Endothelial cell of umbilical vein (primary cell): ENCODE results near the gene FGF22. TPM values are rescaled to one million over a fixed set of nuclear protein-coding genes. Genes with fewer than 3 reads are reported as not detected.
"Not testable (repeated sequence)": the region's sequence is repeated elsewhere in the genome, so short reads cannot be mapped to it uniquely, and the experiment has no call there.

Experiments used
- BruUV-seq: library from RNA; stranded (reverse); fragments of 400-500 nt; replicated peaks from 2 replicates; lab custom pipeline; 2021; lab: Mats Ljungman, UMichigan
- CTCF ChIA-PET: fragments of 300-600, 350-600 bp; sonication (Branson Sonifier 250); formaldehyde crosslinking; loops from one replicate; lab custom pipeline; 2021; ENCODE audit warnings: antibody characterized with exemption, inconsistent platforms; lab: Charles Lee
- POLR2A ChIA-PET: fragments of 300-600, 350-600 bp; sonication (Branson Sonifier 250); formaldehyde crosslinking; loops from one replicate; lab custom pipeline; 2021; ENCODE audit warnings: antibody characterized with exemption, inconsistent platforms; lab: Charles Lee
- DNase-seq: peaks from one replicate; pipeline ENCODE4 v3.0.0-alpha.2; 2011; ENCODE audit warnings: low read depth, low spot score
- FAIRE-seq: peaks from 2 replicates; lab custom pipeline; 2011; peaks lifted over from hg19 to GRCh38; lab: Jason Lieb, UNC
- H2AFZ ChIP-seq: 2 replicates; pipeline ENCODE4 v1.6.0; 2012; ENCODE audit warnings: low read depth, low read length, control low read depth, inconsistent platforms
- H3K27ac ChIP-seq: 2 replicates; pipeline ENCODE4 v1.5.1; 2011; ENCODE audit warnings: low read depth, mild to moderate bottlenecking, control low read depth, low read length, moderate library complexity; ENCODE audit not compliant: insufficient read depth
- H3K27me3 ChIP-seq, 2 experiments: 2 replicates each; pipeline versions ENCODE4 v1.6.0 to v1.6.1; 2011; ENCODE audit warnings: low read length in 2 of 2, mixed read lengths in 1 of 2; ENCODE audit not compliant: control insufficient read depth in 2 of 2, insufficient read depth in 2 of 2
- H3K36me3 ChIP-seq, 2 experiments: 2 replicates in 1 of 2; 3 replicates in 1 of 2; pipeline ENCODE4 v1.5.1; 2011; ENCODE audit warnings: low read length in 2 of 2, mild to moderate bottlenecking in 1 of 2, moderate library complexity in 1 of 2; ENCODE audit not compliant: control insufficient read depth in 2 of 2, insufficient read depth in 2 of 2; ENCODE audit errors: extremely low read depth in 1 of 2
- H3K4me1 ChIP-seq: 3 replicates; pipeline ENCODE4 v1.5.1; 2011; ENCODE audit warnings: mild to moderate bottlenecking, low read length; ENCODE audit not compliant: control insufficient read depth, insufficient read depth; ENCODE audit errors: extremely low read depth
- H3K4me2 ChIP-seq: 2 replicates; pipeline ENCODE4 v1.6.1; 2011; ENCODE audit warnings: low read length, control low read depth, mixed read lengths; ENCODE audit not compliant: insufficient read depth
- H3K4me3 ChIP-seq, 3 experiments: fragments of 200-600 bp in 1 of 3; sonication (generic), shearing (Covaris generic) in 1 of 3; replicated peaks in 1 of 3; 2 replicates each; pipeline ENCODE4 v1.5.1; 2011 to 2016; ENCODE audit warnings: control low read depth in 3 of 3, low read length in 3 of 3, mild to moderate bottlenecking in 2 of 3, inconsistent platforms in 1 of 3, low read depth in 1 of 3, moderate library complexity in 1 of 3; ENCODE audit not compliant: insufficient read depth in 1 of 3
- H3K79me2 ChIP-seq: 2 replicates; pipeline ENCODE4 v1.6.0; 2012; ENCODE audit warnings: low read length, inconsistent platforms; ENCODE audit not compliant: control insufficient read depth, insufficient read depth
- H3K9ac ChIP-seq: replicated peaks from 2 replicates; pipeline ENCODE3; 2011; ENCODE audit warnings: low read length, control low read depth; ENCODE audit not compliant: insufficient read depth; ENCODE audit errors: extremely low read depth
- H3K9me1 ChIP-seq: replicated peaks from 3 replicates; pipeline ENCODE4 v1.6.0; 2011; ENCODE audit warnings: mild to moderate bottlenecking, low read length; ENCODE audit not compliant: control insufficient read depth, insufficient read depth; ENCODE audit errors: extremely low read depth
- H3K9me3 ChIP-seq: replicated peaks from 2 replicates; pipeline ENCODE4 v1.5.1; 2012; ENCODE audit warnings: low read length, inconsistent platforms; ENCODE audit not compliant: control insufficient read depth, insufficient read depth
- H4K20me1 ChIP-seq: replicated peaks from 2 replicates; pipeline ENCODE3; 2011; ENCODE audit warnings: mild to moderate bottlenecking, low read length; ENCODE audit not compliant: control insufficient read depth, insufficient read depth; ENCODE audit errors: extremely low read depth
- MAX ChIP-seq: IDR thresholded peaks from 2 replicates; pipeline ENCODE4 v1.6.1; 2011; ENCODE audit not compliant: insufficient read depth, insufficient read length
- dilution Hi-C: fragments of 300-500 bp; cut with MboI; formaldehyde crosslinking; loops from one replicate; pipeline ENCODE4 v1.15.0; 2019; ENCODE audit warnings: low sequenced_read_pairs; ENCODE audit not compliant: extremely low pct_ligation_motif_present
- intact Hi-C: fragments of 100-400 bp; cut with micrococcal nuclease; formaldehyde crosslinking; loops from one replicate; pipeline ENCODE4 v1.10.0; 2022
- polyA plus RNA-seq, 4 experiments: library from polyadenylated mRNA; depleted of rRNA in 3 of 4; stranded (reverse) in 3 of 4; unstranded in 1 of 4; fragments of >200 nt; gene quantifications; 2 replicates each; pipeline versions ENCODE4 v1.2.1 to v1.2.3, GENCODE V29; 2011 to 2012; ENCODE audit warnings: missing spikeins in 1 of 4
- total RNA-seq: library from RNA; stranded (reverse); gene quantifications from 2 replicates; pipeline ENCODE4 v1.2.3, GENCODE V29; 2021

Gene FGF22
- total and polyA plus RNA-seq, 2 donors (not counting 3 experiments of a cell fraction or from before 2014, with no cell fraction given) = 0.07 TPM; not detected in 1

GRCh38 chr19:625257-625656 is 14.4 kb upstream of the FGF22 start:
- Histone ChIP-seq H4K20me1 (no peaks in the 10 kb centered on the region), H3K27me3 (no peaks in the 10 kb centered on the region)

GRCh38 chr19:626566-626965 is 13.1 kb upstream of the FGF22 start:
- H3K4me3 ChIP-seq, H3K27ac ChIP-seq, BruUV-seq, DNase-seq, FAIRE-seq, H3K9ac ChIP-seq, POLR2A ChIA-PET, H3K9me1 ChIP-seq, H3K79me2 ChIP-seq, H3K9me3 ChIP-seq, H3K27me3 ChIP-seq, intact Hi-C loops, H3K4me2 ChIP-seq, H3K4me1 ChIP-seq, H4K20me1 ChIP-seq, dilution Hi-C loops, H2AFZ ChIP-seq: not testable (repeated sequence)
- peaks cover 0 to 25% of the 10 kb centered on the region in 2 experiments for H3K36me3 ChIP-seq
- CTCF ChIA-PET = interaction anchor here (1.3 kb wide), 1 partner anchor 70 kb away, joined by 3 read pairs; no protein-coding TSS in a partner anchor

More at GRCh38 chr19:625257-625656, 14.4 kb upstream of the FGF22 start:
- Histone ChIP-seq H3K4me1 (no peaks in the 10 kb centered on the region), H3K79me2 (no peaks in the 10 kb centered on the region), H3K9me1 (no peaks in the 10 kb centered on the region), H3K9me3 (no peaks in the 10 kb centered on the region), H3K9ac (no peak overlapping the region), H3K4me3 (no peak overlapping the region), H3K36me3 (peaks cover 0 to 26% of the 10 kb centered on the region in 2 experiments), H2AFZ (no peak overlapping the region), H3K4me2 (no peak overlapping the region), H3K27ac (no peak overlapping the region)
- CTCF ChIA-PET = interaction anchor here (1.3 to 1.7 kb wide), 2 partner anchors 10 to 68 kb away, joined by 3 to 6 read pairs; no protein-coding TSS in a partner anchor
- POLR2A ChIA-PET = no interaction called here
- BruUV-seq = no TSS peak
- dilution Hi-C loops = no loop called here
- FAIRE-seq (no peak), DNase-seq (no peak)
- TF ChIP-seq MAX = no peak
- intact Hi-C loops = no loop called here
